ENCODE results near the gene ZSCAN21.

ZSCAN21 gene

GRCh38 chr7:100017300-100017699 lies 32.3 kb upstream of the ZSCAN21 start:
- TF ChIP-seq PKNOX1 (IDR thresholded peaks at IDR 0.05) (no peak), TARDBP (IDR thresholded peaks at IDR 0.05) (no peak), FOXK2 (IDR thresholded peaks at IDR 0.05) (no peak), SUZ12 (IDR thresholded peaks at IDR 0.05) (no peak), NFRKB (IDR thresholded peaks at IDR 0.05) (no peak), L3MBTL2 (conservative IDR thresholded peaks at IDR 0.05) (no peak), LEF1 (IDR thresholded peaks at IDR 0.05; ENCODE audit: borderline replicate concordance) (no peak), ARNT (IDR thresholded peaks at IDR 0.05) (no peak)
- CTCF ChIA-PET: interaction anchor here (1.1 kb wide), 1 partner anchor 65 kb away, joined by 4 read pairs; no protein-coding TSS in a partner anchor
- no peak for DNase-seq (ENCODE audit: extremely low spot score)
- POLR2A ChIA-PET: no interaction called here

- DNase-seq (ENCODE audit: extremely low spot score): no peak
- no peak for TF ChIP-seq L3MBTL2 (conservative IDR thresholded peaks at IDR 0.05)
- no peak for TF ChIP-seq BHLHE40 (IDR thresholded peaks at IDR 0.05; ENCODE audit: borderline replicate concordance)
- no peak for TF ChIP-seq ELF4 (IDR thresholded peaks at IDR 0.05)
- TF ChIP-seq CTBP1 (IDR thresholded peaks at IDR 0.05; ENCODE audit: borderline replicate concordance): no peak
- no peak for TF ChIP-seq HDGF (IDR thresholded peaks at IDR 0.05; ENCODE audit: borderline replicate concordance)
- TF ChIP-seq FOXK2 (IDR thresholded peaks at IDR 0.05): no peak
- no peak for TF ChIP-seq TARDBP (IDR thresholded peaks at IDR 0.05)
- no peak for TF ChIP-seq PKNOX1 (IDR thresholded peaks at IDR 0.05)
- TF ChIP-seq SUZ12 (IDR thresholded peaks at IDR 0.05): no peak
- ChIA-PET POLR2A (no interaction called here), CTCF (interaction anchor here (1.1 kb wide), 1 partner anchor 65 kb away, joined by 4 read pairs; no protein-coding TSS in a partner anchor)
These were observed 31.7 kb upstream of the ZSCAN21 start for GRCh38 chr7:100017875-100018274.

GRCh38 chr7:100019908-100020307 lies 29.7 kb upstream of the ZSCAN21 start:
- no peak for TF ChIP-seq TARDBP (IDR thresholded peaks at IDR 0.05)
- TF ChIP-seq FOXK2 (IDR thresholded peaks at IDR 0.05): no peak
- TF ChIP-seq SUZ12 (IDR thresholded peaks at IDR 0.05): no peak
- TF ChIP-seq ZNF384 (IDR thresholded peaks at IDR 0.05): no peak
- no peak for TF ChIP-seq ELF4 (IDR thresholded peaks at IDR 0.05)
- TF ChIP-seq NFRKB (IDR thresholded peaks at IDR 0.05): no peak
- no peak for TF ChIP-seq FOXM1 (IDR thresholded peaks at IDR 0.05; ENCODE audit: borderline replicate concordance)
- no peak for TF ChIP-seq BHLHE40 (IDR thresholded peaks at IDR 0.05; ENCODE audit: borderline replicate concordance)
- no peak for TF ChIP-seq FOXA1 (IDR thresholded peaks at IDR 0.05)
- no peak for TF ChIP-seq HDGF (IDR thresholded peaks at IDR 0.05; ENCODE audit: borderline replicate concordance)
- no peak for TF ChIP-seq LEF1 (IDR thresholded peaks at IDR 0.05; ENCODE audit: borderline replicate concordance)
- TF ChIP-seq PKNOX1 (IDR thresholded peaks at IDR 0.05): no peak
- no peak for TF ChIP-seq SP1 (IDR thresholded peaks at IDR 0.05)
- TF ChIP-seq CTBP1 (IDR thresholded peaks at IDR 0.05; ENCODE audit: borderline replicate concordance): no peak
- TF ChIP-seq L3MBTL2 (conservative IDR thresholded peaks at IDR 0.05): no peak
- no peak for TF ChIP-seq ARNT (IDR thresholded peaks at IDR 0.05)
- DNase-seq (ENCODE audit: extremely low spot score): no peak
- ChIA-PET POLR2A (no interaction called here), CTCF (no interaction called here)

- POLR2A ChIA-PET: no interaction called here
- TF ChIP-seq CTBP1 (IDR thresholded peaks at IDR 0.05; ENCODE audit: borderline replicate concordance) (no peak), SUZ12 (IDR thresholded peaks at IDR 0.05) (no peak), NFRKB (IDR thresholded peaks at IDR 0.05) (no peak), L3MBTL2 (conservative IDR thresholded peaks at IDR 0.05) (no peak), ELF4 (IDR thresholded peaks at IDR 0.05) (no peak), ARNT (IDR thresholded peaks at IDR 0.05) (no peak), BHLHE40 (IDR thresholded peaks at IDR 0.05; ENCODE audit: borderline replicate concordance) (no peak), FOXA1 (IDR thresholded peaks at IDR 0.05) (no peak), PKNOX1 (IDR thresholded peaks at IDR 0.05) (no peak), FOXM1 (IDR thresholded peaks at IDR 0.05; ENCODE audit: borderline replicate concordance) (no peak), TARDBP (IDR thresholded peaks at IDR 0.05) (no peak)
- CTCF ChIA-PET: no interaction called here
- DNase-seq (ENCODE audit: extremely low spot score): no peak
These were observed 28.3 kb upstream of the ZSCAN21 start for GRCh38 chr7:100021297-100021696.

GRCh38 chr7:100022621-100023020 lies 27.0 kb upstream of the ZSCAN21 start:
- POLR2A ChIA-PET: no interaction called here
- CTCF ChIA-PET: no interaction called here

More at GRCh38 chr7:100022621-100023020, 27.0 kb upstream of the ZSCAN21 start:
- no peak for DNase-seq (ENCODE audit: extremely low spot score)
- no peak for TF ChIP-seq BHLHE40 (IDR thresholded peaks at IDR 0.05; ENCODE audit: borderline replicate concordance)
- TF ChIP-seq HDGF (IDR thresholded peaks at IDR 0.05; ENCODE audit: borderline replicate concordance): no peak
- TF ChIP-seq SP1 (IDR thresholded peaks at IDR 0.05): no peak
- no peak for TF ChIP-seq PKNOX1 (IDR thresholded peaks at IDR 0.05)
- no peak for TF ChIP-seq ELF4 (IDR thresholded peaks at IDR 0.05)
- no peak for TF ChIP-seq LEF1 (IDR thresholded peaks at IDR 0.05; ENCODE audit: borderline replicate concordance)
- TF ChIP-seq TARDBP (IDR thresholded peaks at IDR 0.05): no peak
- TF ChIP-seq FOXM1 (IDR thresholded peaks at IDR 0.05; ENCODE audit: borderline replicate concordance): no peak
- no peak for TF ChIP-seq ARNT (IDR thresholded peaks at IDR 0.05)
- no peak for TF ChIP-seq NFRKB (IDR thresholded peaks at IDR 0.05)
- no peak for TF ChIP-seq FOXA1 (IDR thresholded peaks at IDR 0.05)
- TF ChIP-seq FOXK2 (IDR thresholded peaks at IDR 0.05): no peak
- TF ChIP-seq ZNF384 (IDR thresholded peaks at IDR 0.05): no peak
- no peak for TF ChIP-seq SUZ12 (IDR thresholded peaks at IDR 0.05)

Measured in HEK293T (cell line).